ENCODE results near the gene DDAH1.
"Not testable (repeated sequence)": the region's sequence is repeated elsewhere in the genome, so short reads cannot be mapped to it uniquely, and the experiment has no call there.

DDAH1 gene

DNA sequence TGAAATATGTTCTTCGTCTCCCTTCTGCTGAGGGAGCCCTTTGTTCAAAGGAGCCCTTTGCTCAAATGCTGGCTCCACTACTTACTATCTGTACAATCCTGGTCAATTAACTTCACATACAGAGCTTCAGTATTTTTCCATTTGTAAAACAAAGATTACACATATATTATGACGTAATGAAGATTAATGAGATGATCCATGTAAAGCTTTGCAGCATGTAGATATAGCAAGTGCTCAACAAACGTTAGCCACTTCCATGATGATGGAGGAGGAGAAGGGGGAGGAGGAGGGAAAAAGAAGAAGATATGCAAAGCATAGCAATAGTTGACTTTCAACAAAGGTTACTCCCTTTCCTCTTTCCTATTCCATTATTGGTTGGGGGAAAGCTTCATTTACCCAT is 10.1 kb upstream of the DDAH1 start:
- no peak for DNase-seq (ENCODE audit: extremely low spot score)
- TF ChIP-seq, protein P1, sequence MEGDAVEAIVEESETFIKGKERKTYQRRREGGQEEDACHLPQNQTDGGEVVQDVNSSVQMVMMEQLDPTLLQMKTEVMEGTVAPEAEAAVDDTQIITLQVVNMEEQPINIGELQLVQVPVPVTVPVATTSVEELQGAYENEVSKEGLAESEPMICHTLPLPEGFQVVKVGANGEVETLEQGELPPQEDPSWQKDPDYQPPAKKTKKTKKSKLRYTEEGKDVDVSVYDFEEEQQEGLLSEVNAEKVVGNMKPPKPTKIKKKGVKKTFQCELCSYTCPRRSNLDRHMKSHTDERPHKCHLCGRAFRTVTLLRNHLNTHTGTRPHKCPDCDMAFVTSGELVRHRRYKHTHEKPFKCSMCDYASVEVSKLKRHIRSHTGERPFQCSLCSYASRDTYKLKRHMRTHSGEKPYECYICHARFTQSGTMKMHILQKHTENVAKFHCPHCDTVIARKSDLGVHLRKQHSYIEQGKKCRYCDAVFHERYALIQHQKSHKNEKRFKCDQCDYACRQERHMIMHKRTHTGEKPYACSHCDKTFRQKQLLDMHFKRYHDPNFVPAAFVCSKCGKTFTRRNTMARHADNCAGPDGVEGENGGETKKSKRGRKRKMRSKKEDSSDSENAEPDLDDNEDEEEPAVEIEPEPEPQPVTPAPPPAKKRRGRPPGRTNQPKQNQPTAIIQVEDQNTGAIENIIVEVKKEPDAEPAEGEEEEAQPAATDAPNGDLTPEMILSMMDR (IDR thresholded peaks at IDR 0.05; ENCODE audit: control extremely low read depth, extremely low read depth, low read depth, missing control alignments) = no peak
- ChIA-PET POLR2A (no interaction called here), CTCF (interaction anchor here (1.3 kb wide), 1 partner anchor 9 kb away, joined by 5 read pairs; no protein-coding TSS in a partner anchor)

DNA sequence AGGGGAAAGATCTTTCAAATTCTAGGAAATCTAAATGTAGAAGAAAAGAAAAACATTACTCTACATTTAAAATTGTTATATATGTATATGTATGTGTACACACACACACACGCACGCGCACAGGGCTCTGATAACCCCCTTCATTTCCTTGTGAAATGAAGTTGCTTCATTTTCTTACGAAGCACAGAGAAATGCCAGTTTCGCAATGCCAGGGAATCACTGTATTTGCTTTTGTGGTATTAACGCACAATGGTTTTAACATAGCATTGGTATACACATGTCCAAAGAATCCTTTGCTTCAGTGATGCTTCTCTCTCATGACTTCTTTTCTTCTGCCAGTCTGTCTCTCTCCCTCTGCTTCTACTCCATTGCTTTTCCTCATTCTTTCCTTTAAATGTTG is 8.4 kb upstream of the DDAH1 start:
- POLR2A ChIA-PET = no interaction called here
- CTCF ChIA-PET = no interaction called here
- no peak for DNase-seq (ENCODE audit: extremely low spot score)
- TF ChIP-seq, protein P1 (IDR thresholded peaks at IDR 0.05; ENCODE audit: control extremely low read depth, extremely low read depth, low read depth, missing control alignments) = no peak

DNA sequence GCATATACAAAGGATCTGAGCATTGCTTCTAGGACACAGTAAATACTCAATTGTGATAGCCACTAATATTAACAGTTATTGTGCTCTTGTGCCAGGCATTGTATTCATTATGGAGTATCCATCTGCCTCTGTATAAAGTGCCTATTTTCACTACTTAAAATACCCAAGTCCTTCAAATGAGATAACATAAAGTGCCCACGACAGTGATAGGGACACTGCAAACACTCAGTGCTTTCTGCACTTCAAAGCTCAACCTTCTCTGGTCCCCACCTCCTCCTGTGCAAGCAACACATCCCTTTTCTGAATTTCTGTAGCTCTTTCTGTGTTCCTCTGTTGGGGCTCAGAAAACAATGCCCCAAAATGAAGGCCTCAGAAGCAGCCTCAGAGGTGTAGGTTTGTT is 6.6 kb upstream of the DDAH1 start:
- ChIA-PET CTCF (no interaction called here), POLR2A (no interaction called here)
- TF ChIP-seq, protein P1 (IDR thresholded peaks at IDR 0.05; ENCODE audit: control extremely low read depth, extremely low read depth, low read depth, missing control alignments) = no peak
- no peak for DNase-seq (ENCODE audit: extremely low spot score)

DNA sequence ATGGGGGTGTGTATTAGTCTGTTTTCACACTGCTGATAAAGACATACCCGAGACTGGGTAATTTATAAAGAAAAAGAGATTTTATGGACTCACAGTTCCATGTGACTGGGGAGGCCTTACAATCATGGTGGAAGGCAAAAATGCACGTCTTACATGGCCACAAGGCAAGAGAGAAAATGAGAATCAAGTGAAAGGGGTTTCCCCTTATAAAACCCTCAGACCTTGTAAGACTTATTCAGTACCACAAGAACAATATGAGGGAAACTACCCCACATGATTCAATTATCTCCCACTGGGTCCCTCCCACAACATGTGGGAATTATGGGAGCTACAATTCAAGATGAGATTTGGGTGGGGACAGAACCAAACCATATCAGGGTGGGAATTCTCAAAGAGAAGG is 5.2 kb upstream of the DDAH1 start:
- DNase-seq (ENCODE audit: extremely low spot score); CTCF ChIA-PET; POLR2A ChIA-PET: not testable (repeated sequence)

DNA sequence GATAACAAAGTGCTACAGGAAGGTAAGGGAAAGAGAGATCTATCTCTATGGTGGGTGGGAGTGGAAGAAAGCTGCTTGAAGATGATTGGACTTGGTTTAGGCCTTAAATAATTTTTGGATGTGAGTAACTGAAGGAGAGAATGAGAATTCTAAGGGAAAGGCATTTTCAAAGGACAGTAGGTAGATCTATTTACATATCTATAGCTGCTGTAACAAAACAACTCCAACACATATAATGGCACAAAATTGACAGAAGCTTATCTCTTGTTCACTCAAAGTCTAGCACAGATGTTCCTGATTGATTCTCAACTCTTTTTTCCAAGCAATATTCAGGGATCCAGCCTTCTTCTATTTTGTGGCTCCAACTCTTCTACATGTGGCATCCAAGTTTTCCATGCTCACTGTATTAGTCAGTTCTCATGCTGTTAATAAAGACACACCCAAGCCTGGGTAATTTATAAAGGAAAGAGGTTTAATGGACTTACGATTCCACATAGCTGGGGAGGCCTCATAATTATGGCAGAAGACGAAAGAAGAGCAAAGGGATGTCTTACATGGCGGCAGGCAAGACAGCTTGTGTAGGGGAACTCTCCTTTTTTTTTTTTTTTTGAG is 3.1 kb upstream of the DDAH1 start:
- ChIA-PET POLR2A (no interaction called here), CTCF (interaction anchor here (1.0 to 2.0 kb wide), 5 partner anchors 11 to 42 kb away, joined by 3 to 5 read pairs (median 4); no protein-coding TSS in a partner anchor)
- TF ChIP-seq, protein P1 (IDR thresholded peaks at IDR 0.05; ENCODE audit: control extremely low read depth, extremely low read depth, low read depth, missing control alignments) = no peak
- no peak for DNase-seq (ENCODE audit: extremely low spot score)

DNA sequence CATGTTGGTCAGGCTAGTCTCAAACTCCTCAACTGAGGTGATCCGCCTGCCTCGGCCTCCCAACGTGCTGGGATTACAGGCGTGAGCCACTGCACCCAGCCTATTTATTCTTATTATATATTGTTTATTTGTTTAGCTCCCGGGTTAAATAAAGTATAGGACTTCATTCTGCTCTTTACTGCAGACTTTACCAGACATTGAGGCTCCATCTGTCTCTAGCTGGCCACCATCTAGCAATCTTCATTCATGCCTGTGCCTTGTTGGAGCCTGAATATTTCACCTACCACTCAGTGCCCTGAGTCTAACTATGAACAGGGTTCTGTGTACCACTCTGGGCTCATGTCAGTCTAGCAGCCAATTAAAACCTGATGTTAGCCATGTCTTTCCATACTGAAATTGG is 2.1 kb upstream of the DDAH1 start:
- ChIA-PET POLR2A (no interaction called here), CTCF (interaction anchor here (1.1 to 1.7 kb wide), 3 partner anchors 12 to 41 kb away, joined by 3 to 5 read pairs (median 4); no protein-coding TSS in a partner anchor)
- TF ChIP-seq, protein P1 (IDR thresholded peaks at IDR 0.05; ENCODE audit: control extremely low read depth, extremely low read depth, low read depth, missing control alignments) = no peak
- no peak for DNase-seq (ENCODE audit: extremely low spot score)

DNA sequence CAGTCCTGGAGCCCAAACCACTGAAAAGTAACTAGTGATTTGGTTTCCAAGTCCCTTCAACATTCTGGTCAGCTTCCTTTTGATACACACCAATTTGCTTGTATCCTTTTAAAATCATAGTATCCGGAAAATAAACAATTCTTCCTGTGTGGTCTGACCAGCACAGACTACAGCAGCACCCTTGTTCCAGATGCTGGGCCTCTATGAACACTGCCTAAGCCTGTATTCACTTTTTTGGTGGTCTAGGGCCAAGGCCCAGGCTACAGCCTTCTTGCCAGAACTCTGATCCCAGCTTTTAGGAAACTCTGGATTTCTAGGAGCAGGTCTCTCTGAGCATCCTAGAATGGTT is 801 bp upstream of the DDAH1 start:
- CTCF ChIA-PET = no interaction called here
- TF ChIP-seq, protein P1 (IDR thresholded peaks at IDR 0.05; ENCODE audit: control extremely low read depth, extremely low read depth, low read depth, missing control alignments) = no peak
- POLR2A ChIA-PET = no interaction called here
- DNase-seq (ENCODE audit: extremely low spot score) = no peak

Measured in GM10248 (cell line).